ENCODE measurements around the gene TMEM185B.

TMEM185B gene

GRCh38 chr2:120210270-120210693, 12.9 kb downstream of the TMEM185B start:
- no peak for TF ChIP-seq CTCF (IDR thresholded peaks at IDR 0.05)
- no peak for TF ChIP-seq ZFX (IDR thresholded peaks at IDR 0.05; ENCODE audit: borderline replicate concordance)
- no peak overlapping the region for H3K27ac ChIP-seq

GRCh38 chr2:120209427-120210269, 13.6 kb downstream of the TMEM185B start:
- TF ChIP-seq ZFX (IDR thresholded peaks at IDR 0.05; ENCODE audit: borderline replicate concordance) (no peak), CTCF (IDR thresholded peaks at IDR 0.05) (no peak)
- H3K27ac ChIP-seq: no peak overlapping the region

DNA sequence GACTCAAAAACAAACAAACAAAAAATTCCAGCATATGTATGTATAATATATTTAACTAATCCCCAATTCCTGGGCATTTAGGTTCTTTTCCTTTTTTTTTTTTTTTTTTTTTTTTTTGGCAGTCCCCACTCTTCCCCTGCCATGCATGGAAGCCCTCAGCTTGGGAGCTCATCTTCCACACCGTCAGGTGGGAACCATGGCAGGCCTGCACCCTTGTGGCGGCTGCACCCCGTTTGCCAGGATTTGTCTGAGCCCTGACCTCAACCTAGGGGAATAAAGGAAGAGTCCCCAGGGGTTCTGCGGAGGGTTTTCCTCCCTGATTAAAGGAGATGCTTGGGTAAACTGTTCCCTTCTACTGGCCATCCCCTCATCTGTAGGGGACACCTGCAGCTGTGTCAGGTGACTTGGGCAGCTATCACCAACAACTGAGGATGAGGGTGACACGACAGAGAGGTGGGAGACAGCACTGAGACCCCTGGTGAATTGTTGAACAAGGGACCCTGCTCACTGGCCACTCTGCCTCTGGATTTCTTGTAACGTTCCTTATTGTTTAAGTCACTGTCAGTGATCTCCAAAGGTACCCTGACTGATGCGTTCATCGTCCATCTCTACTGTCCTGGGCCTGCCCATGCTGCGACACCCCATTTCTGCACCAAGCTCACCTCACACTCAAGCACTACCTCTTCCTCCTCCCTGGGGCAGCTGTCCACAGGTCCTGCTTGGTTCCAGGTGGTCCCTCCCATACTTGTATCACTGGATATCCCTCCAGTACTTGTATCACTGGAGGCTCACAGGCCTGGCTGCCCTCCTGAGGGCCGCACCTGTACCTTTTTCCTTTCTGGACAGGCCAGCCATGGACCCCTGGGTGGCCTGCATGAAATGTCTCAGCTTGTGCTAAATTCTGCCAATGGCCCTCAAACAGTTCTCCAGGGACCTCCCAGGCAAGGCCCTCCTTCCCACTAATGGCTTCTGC, 14.5 kb downstream of the TMEM185B start:
- no peak for TF ChIP-seq CTCF (IDR thresholded peaks at IDR 0.05)
- no peak for TF ChIP-seq ZFX (IDR thresholded peaks at IDR 0.05; ENCODE audit: borderline replicate concordance)
- H3K27ac ChIP-seq: no peak overlapping the region

DNA sequence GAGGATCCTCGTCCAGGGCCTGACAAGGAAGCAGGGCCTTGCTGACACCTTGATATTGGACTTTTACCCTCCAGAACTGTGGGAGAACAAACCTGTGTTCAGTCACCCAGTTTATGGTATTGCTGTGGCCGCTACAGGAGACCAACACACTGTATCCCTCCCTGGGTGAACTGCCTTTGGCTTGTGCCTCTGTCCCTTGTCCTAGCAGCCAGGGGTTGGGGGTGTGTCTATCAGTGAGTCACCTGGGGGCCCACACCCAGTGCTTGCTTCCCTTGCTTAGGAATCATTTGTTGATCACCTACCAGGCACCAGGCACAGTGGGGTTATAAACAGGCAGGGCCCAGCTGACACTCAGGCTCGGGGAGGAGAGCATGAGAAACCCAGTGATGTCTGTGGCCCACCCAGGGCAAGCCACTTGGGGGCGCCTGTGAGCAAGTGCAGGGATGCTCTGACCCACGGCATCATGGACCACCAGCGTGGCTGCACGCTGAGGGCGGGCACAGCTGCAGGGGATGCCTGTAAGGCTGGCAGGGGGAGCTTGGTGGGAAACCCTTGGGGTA, 17.1 kb downstream of the TMEM185B start:
- H3K27ac ChIP-seq: no peak overlapping the region
- TF ChIP-seq CTCF (IDR thresholded peaks at IDR 0.05) (peak; percentile 49), ZFX (IDR thresholded peaks at IDR 0.05; ENCODE audit: borderline replicate concordance) (no peak)

GRCh38 chr2:120204945-120205670, 18.1 kb downstream of the TMEM185B start:
- H3K27ac ChIP-seq: no peak overlapping the region
- TF ChIP-seq CTCF (IDR thresholded peaks at IDR 0.05): no peak

DNA sequence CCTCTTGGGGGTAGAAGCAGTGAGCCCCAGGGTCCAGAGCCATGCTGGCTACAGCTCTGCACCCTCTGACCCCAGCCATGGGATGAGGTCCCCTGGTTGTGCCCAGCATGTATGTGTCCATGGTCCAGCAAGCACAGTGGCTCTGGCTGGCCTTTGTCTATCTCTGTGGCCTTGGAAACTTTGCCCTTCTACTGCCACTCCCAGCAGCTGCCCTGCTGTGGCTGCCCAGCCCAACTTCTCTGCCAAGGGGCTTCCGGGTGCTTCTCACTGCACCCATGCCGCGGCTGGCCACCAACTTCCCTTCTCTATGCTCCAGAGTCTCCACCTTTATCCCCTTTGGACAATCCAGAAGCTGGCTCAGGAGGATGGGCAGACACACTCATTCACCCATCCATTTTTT, 18.8 kb downstream of the TMEM185B start:
- TF ChIP-seq ZFX (IDR thresholded peaks at IDR 0.05; ENCODE audit: borderline replicate concordance) (no peak), CTCF (IDR thresholded peaks at IDR 0.05) (no peak)
- H3K27ac ChIP-seq: no peak overlapping the region

Measured in 22Rv1 (cell line).